ENCODE results near the gene DLK1.

The DLK1 gene

DNA sequence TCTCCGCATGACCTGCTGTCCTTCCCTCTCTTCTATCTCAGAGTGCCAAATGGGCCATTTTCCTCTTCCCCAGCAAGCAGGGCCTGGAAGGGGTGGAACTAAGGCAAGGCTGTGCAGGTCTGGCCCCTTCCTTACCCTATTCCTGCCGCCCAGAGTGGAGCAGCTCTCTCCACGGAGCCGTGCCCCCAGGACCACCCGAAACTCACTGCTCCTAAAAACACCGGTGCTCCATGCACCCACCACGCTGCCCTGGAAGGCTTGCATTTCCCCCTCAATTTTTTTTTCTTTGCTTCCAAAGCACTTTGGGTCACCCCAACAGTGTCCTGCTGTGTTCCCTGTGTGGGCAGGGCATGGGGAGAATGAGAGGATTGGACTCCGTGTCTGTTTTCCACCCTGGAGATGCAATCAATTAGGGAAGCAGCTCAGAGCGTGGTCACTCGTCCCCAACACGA lies 50.7 kb downstream of the DLK1 start:
- Histone ChIP-seq H3K9me3 (replicated peaks in 1 of 11) (no peaks in the 10 kb centered on the region), H3K9ac (no peak overlapping the region), H3K4me2 (no peak overlapping the region), H4K20me1 (no peaks in the 10 kb centered on the region; a peak in 1 of 22 replicates), H3K36me3 (no peaks in the 10 kb centered on the region), H3K4me1 (no peaks in the 10 kb centered on the region), H3K4me3 (no peak overlapping the region), H3K27me3 (no peaks in the 10 kb centered on the region), H3K27ac (no peak overlapping the region)
- no peak for TF ChIP-seq Cebpa-rat (IDR thresholded peaks at IDR 0.05)

DNA sequence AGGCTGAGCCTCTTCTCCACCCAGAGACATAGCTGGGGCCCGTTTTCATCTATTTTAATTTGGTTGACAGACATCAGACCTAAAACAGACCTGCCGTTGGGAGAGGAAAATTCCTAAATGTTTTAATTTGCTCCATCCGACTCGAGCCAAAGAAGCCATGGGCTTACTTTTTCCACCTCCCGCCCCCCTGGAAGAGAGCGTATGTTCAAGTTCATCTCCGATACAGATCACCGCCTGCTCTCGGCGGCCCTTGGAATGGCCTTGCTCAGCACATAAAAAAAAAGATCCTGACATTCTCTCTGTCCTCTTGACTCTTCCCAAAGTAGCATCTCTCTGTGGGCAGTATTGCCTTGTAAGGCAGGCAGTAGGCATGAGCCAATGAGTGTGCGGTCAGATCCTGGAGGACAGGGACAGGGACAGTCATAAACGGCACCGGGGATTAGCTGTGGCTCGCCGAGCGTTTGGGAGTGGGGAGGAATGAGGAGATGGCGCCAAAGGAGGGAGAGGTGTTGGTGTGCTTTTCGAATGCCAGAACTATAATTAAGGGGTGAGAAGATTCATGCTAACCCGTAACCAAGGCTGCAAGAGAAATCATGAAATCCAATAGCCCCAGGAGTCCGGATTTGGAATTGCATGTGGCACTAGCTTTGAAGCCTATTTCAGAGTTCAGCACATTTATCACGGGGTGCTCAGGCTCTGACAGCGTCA lies 51.3 kb downstream of the DLK1 start:
- no peaks in the 10 kb centered on the region for H3K36me3 ChIP-seq
- no peaks in the 10 kb centered on the region for H3K9me3 ChIP-seq (replicated peaks in 1 of 11)
- H3K9ac ChIP-seq: no peak overlapping the region
- no peak overlapping the region for H3K4me3 ChIP-seq
- no peak for TF ChIP-seq Cebpa-rat (IDR thresholded peaks at IDR 0.05)
- H3K4me2 ChIP-seq: no peak overlapping the region
- no peaks in the 10 kb centered on the region; a peak in 1 of 22 replicates for H4K20me1 ChIP-seq
- no peak overlapping the region for H3K27ac ChIP-seq
- no peaks in the 10 kb centered on the region for H3K4me1 ChIP-seq
- no peaks in the 10 kb centered on the region for H3K27me3 ChIP-seq

DNA sequence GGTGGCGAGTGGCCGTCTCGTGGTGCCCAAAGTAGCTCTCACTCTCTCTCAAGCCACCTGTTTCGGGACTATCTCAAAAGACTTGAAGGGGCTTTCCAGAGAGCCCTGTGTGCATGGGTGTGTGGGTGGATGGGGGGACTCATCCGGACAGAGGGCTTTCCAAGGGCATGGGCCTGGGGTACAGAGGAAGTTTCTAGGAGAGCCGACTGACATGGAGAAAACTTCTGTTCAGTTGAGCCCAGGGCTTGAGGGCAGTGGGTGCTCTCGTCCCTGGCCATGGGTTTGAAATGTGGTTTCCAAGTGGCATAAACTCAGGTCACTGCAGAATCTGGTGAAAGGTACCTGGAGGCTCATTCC lies 51.8 kb downstream of the DLK1 start:
- H3K4me2 ChIP-seq: no peak overlapping the region
- H3K27me3 ChIP-seq: no peaks in the 10 kb centered on the region
- no peaks in the 10 kb centered on the region; a peak in 1 of 22 replicates for H4K20me1 ChIP-seq
- H3K4me3 ChIP-seq: no peak overlapping the region
- no peaks in the 10 kb centered on the region for H3K36me3 ChIP-seq
- no peaks in the 10 kb centered on the region for H3K4me1 ChIP-seq
- no peak for TF ChIP-seq Cebpa-rat (IDR thresholded peaks at IDR 0.05)
- H3K27ac ChIP-seq: no peak overlapping the region
- no peaks in the 10 kb centered on the region for H3K9me3 ChIP-seq (replicated peaks in 1 of 11)
- no peak overlapping the region for H3K9ac ChIP-seq

DNA sequence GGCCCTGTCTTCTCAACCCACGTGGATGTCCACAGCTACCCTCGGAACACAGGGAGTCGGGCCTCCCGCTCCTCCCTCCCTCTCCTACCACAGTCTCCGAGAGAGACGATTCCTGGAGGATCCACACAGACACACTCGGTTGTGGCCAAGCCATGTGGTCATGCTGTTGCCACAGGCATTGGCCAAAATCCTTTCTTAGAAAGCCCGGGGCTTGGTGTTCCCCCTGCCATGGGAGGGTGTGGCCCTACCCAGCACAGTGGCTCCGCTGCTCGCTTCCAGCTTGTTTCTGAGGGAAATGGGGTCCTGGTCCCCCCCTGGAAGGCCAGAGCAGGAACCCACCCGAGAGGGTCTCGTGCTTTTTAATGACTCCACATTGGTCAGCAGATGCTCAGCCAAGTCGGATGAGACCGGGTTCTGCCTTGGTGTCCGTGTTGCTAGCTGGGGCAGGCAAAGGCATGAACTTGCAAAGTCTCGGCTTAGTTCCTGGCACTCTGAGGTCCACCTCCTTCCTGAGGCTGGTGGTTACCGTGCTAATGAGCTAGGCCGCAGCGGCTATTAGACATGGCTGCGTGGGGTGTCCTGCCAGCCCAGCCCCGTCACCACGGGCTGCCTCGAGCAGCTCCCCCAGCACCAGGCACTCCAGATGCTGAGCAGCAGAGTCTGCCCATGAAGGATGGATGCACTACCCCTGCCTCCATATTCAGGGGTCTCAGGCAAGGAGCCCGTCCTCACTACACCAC lies 52.4 kb downstream of the DLK1 start:
- no peak overlapping the region for H3K9ac ChIP-seq
- no peaks in the 10 kb centered on the region; a peak in 1 of 22 replicates for H4K20me1 ChIP-seq
- H3K9me3 ChIP-seq (replicated peaks in 1 of 11): no peaks in the 10 kb centered on the region
- no peak for TF ChIP-seq Cebpa-rat (IDR thresholded peaks at IDR 0.05)
- H3K4me2 ChIP-seq: no peak overlapping the region
- H3K36me3 ChIP-seq: no peaks in the 10 kb centered on the region
- H3K27me3 ChIP-seq: no peaks in the 10 kb centered on the region
- H3K27ac ChIP-seq: no peak overlapping the region
- H3K4me1 ChIP-seq: no peaks in the 10 kb centered on the region
- no peak overlapping the region for H3K4me3 ChIP-seq

DNA sequence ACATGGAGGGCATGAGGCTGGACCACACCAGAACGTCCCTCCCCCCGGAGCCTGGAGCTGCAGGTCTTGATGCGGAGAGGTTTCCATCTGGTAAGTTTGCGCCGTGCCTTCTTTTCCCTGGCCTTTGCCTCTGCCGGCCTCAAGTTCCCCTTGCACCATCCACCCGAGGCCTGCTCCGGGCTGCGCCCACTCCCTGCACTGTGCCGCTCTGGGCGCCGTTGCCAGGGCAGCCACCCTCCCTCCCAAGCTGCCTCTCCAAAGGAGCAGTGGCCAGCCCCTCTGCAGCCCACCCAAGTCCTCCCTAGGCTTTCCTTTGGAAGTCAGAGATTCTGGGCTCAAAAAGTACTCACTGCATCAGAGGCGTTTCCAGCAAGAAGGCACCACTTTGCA lies 53.0 kb downstream of the DLK1 start:
- Histone ChIP-seq H3K27me3 (no peaks in the 10 kb centered on the region), H3K9ac (no peak overlapping the region), H3K4me1 (no peaks in the 10 kb centered on the region), H3K4me2 (no peak overlapping the region), H4K20me1 (no peaks in the 10 kb centered on the region; a peak in 1 of 22 replicates), H3K9me3 (replicated peaks in 1 of 11) (no peaks in the 10 kb centered on the region), H3K27ac (no peak overlapping the region), H3K36me3 (no peaks in the 10 kb centered on the region), H3K4me3 (no peak overlapping the region)
- no peak for TF ChIP-seq Cebpa-rat (IDR thresholded peaks at IDR 0.05)

DNA sequence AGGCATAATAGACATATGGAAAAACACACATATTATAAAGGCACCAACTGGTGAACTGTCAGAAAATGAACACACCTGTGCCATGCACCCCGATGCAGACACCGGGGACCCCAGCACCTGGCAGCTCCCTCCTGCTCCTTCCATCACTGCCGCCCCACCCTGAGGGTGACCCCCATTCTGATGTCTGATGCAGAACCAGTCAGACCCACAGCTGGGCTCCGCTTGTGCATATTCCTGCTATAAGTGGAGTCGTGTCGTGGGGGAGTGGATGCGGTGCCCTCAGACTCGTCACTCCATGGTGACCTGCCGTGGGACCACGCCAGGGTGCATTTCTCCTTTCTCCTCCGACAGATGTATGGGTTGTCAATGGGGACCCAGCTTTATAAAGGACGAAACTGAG lies 53.6 kb downstream of the DLK1 start:
- Histone ChIP-seq H3K27ac (no peak overlapping the region), H4K20me1 (no peaks in the 10 kb centered on the region; a peak in 1 of 22 replicates), H3K9me3 (replicated peaks in 1 of 11) (no peaks in the 10 kb centered on the region), H3K9ac (no peak overlapping the region), H3K4me2 (no peak overlapping the region), H3K4me3 (no peak overlapping the region), H3K4me1 (no peaks in the 10 kb centered on the region), H3K36me3 (no peaks in the 10 kb centered on the region), H3K27me3 (no peaks in the 10 kb centered on the region)
- TF ChIP-seq Cebpa-rat (IDR thresholded peaks at IDR 0.05): no peak

DNA sequence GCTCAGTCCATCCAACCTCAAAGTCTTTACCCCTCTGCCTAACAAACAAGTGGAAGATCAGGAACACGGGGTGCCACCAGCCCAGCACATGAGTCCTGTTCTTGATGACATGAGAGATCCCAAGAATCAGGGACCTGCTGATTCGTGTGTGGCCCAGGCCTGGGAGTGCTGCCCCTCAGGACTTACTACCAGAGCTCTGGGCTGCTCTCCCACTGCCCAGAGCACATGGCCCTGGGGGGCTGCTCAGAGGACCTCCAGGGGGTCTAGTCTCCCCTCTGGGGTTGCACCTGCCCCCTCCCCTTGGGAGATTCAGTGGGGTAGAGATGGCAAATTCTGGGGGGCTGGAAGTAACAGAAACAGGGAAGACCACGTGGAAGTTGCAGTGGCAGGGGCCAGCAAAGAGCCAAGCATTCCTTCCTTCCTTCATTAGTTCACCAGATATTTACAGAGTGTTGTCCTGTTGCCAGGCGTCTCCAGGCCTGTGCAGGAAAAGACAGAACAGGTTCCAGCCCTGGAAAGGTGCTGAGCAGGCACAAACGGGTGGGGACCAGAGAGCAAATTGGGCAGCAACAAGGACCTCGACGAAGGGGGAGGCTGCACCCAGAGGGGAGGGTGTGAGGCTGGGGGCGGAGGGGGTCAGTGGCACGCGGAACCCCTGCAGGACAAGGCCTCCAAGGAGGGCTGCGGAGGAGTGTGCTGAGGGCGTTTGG lies 54.1 kb downstream of the DLK1 start:
- no peak overlapping the region for H3K9ac ChIP-seq
- no peaks in the 10 kb centered on the region for H3K4me1 ChIP-seq
- H3K27me3 ChIP-seq: no peaks in the 10 kb centered on the region
- H3K36me3 ChIP-seq: no peaks in the 10 kb centered on the region
- H4K20me1 ChIP-seq: no peaks in the 10 kb centered on the region; a peak in 1 of 22 replicates
- no peaks in the 10 kb centered on the region for H3K9me3 ChIP-seq (replicated peaks in 1 of 11)
- H3K4me3 ChIP-seq: no peak overlapping the region
- H3K4me2 ChIP-seq: no peak overlapping the region
- H3K27ac ChIP-seq: no peak overlapping the region
- no peak for TF ChIP-seq Cebpa-rat (IDR thresholded peaks at IDR 0.05)

DNA sequence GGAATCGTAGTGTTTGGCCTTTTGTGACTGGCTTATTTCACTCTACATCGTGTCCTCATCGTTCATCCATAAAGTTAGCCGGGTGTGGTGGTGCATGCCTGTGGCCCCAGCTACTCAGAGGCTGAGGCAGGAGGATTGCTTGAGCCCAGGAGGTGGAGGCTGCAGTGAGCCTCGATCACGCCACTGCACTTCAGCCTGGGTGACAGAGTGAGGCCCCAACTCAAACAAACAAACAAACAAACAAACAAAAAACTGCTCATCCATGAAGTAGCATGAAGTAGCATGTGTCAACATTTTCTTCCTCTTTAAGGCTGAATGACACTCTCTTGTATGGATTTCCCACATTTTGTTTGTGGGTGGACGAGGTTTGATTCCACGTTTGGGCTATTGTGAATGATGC lies 55.3 kb downstream of the DLK1 start:
- H3K9ac ChIP-seq: no peak overlapping the region
- no peaks in the 10 kb centered on the region for H3K27me3 ChIP-seq
- no peaks in the 10 kb centered on the region; a peak in 1 of 22 replicates for H4K20me1 ChIP-seq
- no peaks in the 10 kb centered on the region for H3K36me3 ChIP-seq
- H3K4me2 ChIP-seq: no peak overlapping the region
- H3K27ac ChIP-seq: no peak overlapping the region
- TF ChIP-seq Cebpa-rat (IDR thresholded peaks at IDR 0.05): no peak
- H3K9me3 ChIP-seq (replicated peaks in 1 of 11): no peaks in the 10 kb centered on the region
- H3K4me3 ChIP-seq: no peak overlapping the region
- no peaks in the 10 kb centered on the region for H3K4me1 ChIP-seq

DNA sequence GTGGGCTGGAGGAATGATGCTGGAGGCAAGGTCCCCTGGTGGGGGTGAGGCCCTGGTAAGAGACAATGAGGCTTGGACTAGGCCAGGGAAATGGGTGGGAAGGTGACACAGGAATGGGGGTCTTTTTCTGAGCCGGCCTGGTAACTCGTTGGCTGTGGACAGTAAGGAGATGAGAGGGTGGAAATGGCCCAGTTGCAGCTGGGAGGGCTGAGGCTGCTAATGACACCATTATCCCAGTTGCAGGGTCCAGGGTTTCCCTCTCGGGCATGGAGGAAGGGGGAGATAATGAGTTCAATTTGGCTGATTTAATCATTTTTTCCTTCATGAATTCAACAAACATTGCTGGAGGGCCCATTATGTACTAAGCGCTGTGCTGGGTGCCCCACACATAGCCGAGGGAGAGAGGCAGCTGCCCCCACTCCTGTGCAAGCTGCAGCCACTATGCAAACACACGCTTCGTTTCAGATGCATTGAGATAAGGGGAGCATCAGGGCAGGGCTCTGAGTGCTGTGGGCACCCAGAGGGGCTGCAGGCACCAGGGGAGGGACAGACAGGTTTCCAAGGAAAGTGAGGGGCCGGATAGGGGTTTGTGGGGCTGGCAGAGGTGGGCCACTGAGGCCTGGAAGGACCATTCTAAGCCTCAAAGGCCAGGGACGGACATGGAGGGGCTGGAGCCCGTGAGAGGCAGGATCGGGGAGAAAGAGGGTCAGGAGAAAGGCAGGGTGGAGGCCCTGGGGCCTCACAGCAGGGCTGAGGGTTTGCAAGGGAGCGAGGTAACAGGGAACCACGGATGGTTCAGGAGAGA lies 56.0 kb downstream of the DLK1 start:
- no peaks in the 10 kb centered on the region for H3K9me3 ChIP-seq (replicated peaks in 1 of 11)
- TF ChIP-seq Cebpa-rat (IDR thresholded peaks at IDR 0.05): no peak
- no peaks in the 10 kb centered on the region for H3K27me3 ChIP-seq
- no peaks in the 10 kb centered on the region for H3K36me3 ChIP-seq
- H3K4me2 ChIP-seq: no peak overlapping the region
- H3K27ac ChIP-seq: no peak overlapping the region
- H4K20me1 ChIP-seq: no peaks in the 10 kb centered on the region; a peak in 1 of 22 replicates
- H3K4me1 ChIP-seq: no peaks in the 10 kb centered on the region
- no peak overlapping the region for H3K9ac ChIP-seq
- H3K4me3 ChIP-seq: no peak overlapping the region
